ENCODE measurements around the gene ASB2. TPM values are rescaled to one million over a fixed set of nuclear protein-coding genes. Genes with fewer than 3 reads are reported as not detected.

The ASB2 gene
- total RNA-seq, 1 experiment from 2014 or later: not detected

- H3K9me3 Mint-ChIP-seq (ENCODE audit: unreplicated experiment): no peaks in the 10 kb centered on the region
- Histone ChIP-seq H3K27me3 (replicated peaks; ENCODE audit: control insufficient read depth, insufficient read depth, low read length) (no peaks in the 10 kb centered on the region), H3K4me3 (ENCODE audit: low read depth, low read length) (no peak overlapping the region), H3K9me3 (no peaks in the 10 kb centered on the region), H3K36me3 (ENCODE audit: control insufficient read depth, insufficient read depth, low read length) (no peaks in the 10 kb centered on the region), H3K4me1 (no peaks in the 10 kb centered on the region; the same call in 1 of the 2 replicates)
- ChIA-PET CTCF (interaction anchor here (1.0 kb wide), 2 partner anchors 8 to 90 kb away, joined by 4 to 5 read pairs; no protein-coding TSS in a partner anchor), POLR2A (no interaction called here)
- H3K4me3 Mint-ChIP-seq (ENCODE audit: unreplicated experiment): no peak overlapping the region
- intact Hi-C loops (cut with micrococcal nuclease; ENCODE audit: unreplicated experiment): no loop called here
- no peaks in the 10 kb centered on the region for H3K36me3 Mint-ChIP-seq (ENCODE audit: insufficient read depth, unreplicated experiment)
- BruUV-seq (replicated peaks): no TSS peak
- H3K27ac Mint-ChIP-seq (ENCODE audit: unreplicated experiment): no peak overlapping the region
- no peak for TF ChIP-seq CTCF (IDR thresholded peaks at IDR 0.05; ENCODE audit: insufficient read depth in 1 of 2, low read depth in 1 of 2, low read length in 1 of 2, severe bottlenecking in 1 of 2, unreplicated experiment in 1 of 2)
- H3K4me1 Mint-ChIP-seq (ENCODE audit: low read depth, unreplicated experiment): no peaks in the 10 kb centered on the region
- no peak for DNase-seq
- H3K27me3 Mint-ChIP-seq (ENCODE audit: insufficient read depth, unreplicated experiment): peaks cover 13% of the 10 kb centered on the region
Measured at GRCh38 chr14:93889739-93890483, 86.5 kb downstream of the ASB2 start.

GRCh38 chr14:93888995-93889394, 87.4 kb downstream of the ASB2 start:
- intact Hi-C loops (cut with micrococcal nuclease; ENCODE audit: unreplicated experiment): no loop called here
- CTCF ChIA-PET: interaction anchor here (1.0 kb wide), 1 partner anchor 9 kb away, joined by 5 read pairs; no protein-coding TSS in a partner anchor
- H3K27ac Mint-ChIP-seq (ENCODE audit: unreplicated experiment): no peak overlapping the region

GRCh38 chr14:93884950-93885349, 91.4 kb downstream of the ASB2 start:
- Mint-ChIP-seq H3K4me1 (ENCODE audit: low read depth, unreplicated experiment) (no peaks in the 10 kb centered on the region), H3K27ac (ENCODE audit: unreplicated experiment) (no peak overlapping the region), H3K27me3 (ENCODE audit: insufficient read depth, unreplicated experiment) (peaks cover 9% of the 10 kb centered on the region), H3K4me3 (ENCODE audit: unreplicated experiment) (no peak overlapping the region), H3K36me3 (ENCODE audit: insufficient read depth, unreplicated experiment) (no peaks in the 10 kb centered on the region), H3K9me3 (ENCODE audit: unreplicated experiment) (peaks cover 12% of the 10 kb centered on the region)
- CTCF ChIA-PET: no interaction called here
- no peaks in the 10 kb centered on the region for H3K9me3 ChIP-seq
- BruUV-seq (replicated peaks): no TSS peak
- H3K27me3 ChIP-seq (replicated peaks; ENCODE audit: control insufficient read depth, insufficient read depth, low read length): no peaks in the 10 kb centered on the region
- no peaks in the 10 kb centered on the region for H3K36me3 ChIP-seq (ENCODE audit: control insufficient read depth, insufficient read depth, low read length)
- H3K4me1 ChIP-seq: no peaks in the 10 kb centered on the region
- DNase-seq: no peak
- TF ChIP-seq CTCF (IDR thresholded peaks at IDR 0.05; ENCODE audit: insufficient read depth in 1 of 2, low read depth in 1 of 2, low read length in 1 of 2, severe bottlenecking in 1 of 2, unreplicated experiment in 1 of 2): no peak
- POLR2A ChIA-PET: no interaction called here
- no peak overlapping the region for H3K4me3 ChIP-seq (ENCODE audit: low read depth, low read length)
- intact Hi-C loops (cut with micrococcal nuclease; ENCODE audit: unreplicated experiment): no loop called here

More at GRCh38 chr14:93888995-93889394, 87.4 kb downstream of the ASB2 start:
- Mint-ChIP-seq H3K4me1 (ENCODE audit: low read depth, unreplicated experiment) (no peaks in the 10 kb centered on the region), H3K9me3 (ENCODE audit: unreplicated experiment) (no peaks in the 10 kb centered on the region), H3K36me3 (ENCODE audit: insufficient read depth, unreplicated experiment) (no peaks in the 10 kb centered on the region), H3K4me3 (ENCODE audit: unreplicated experiment) (no peak overlapping the region), H3K27me3 (ENCODE audit: insufficient read depth, unreplicated experiment) (peaks cover 13% of the 10 kb centered on the region)
- Histone ChIP-seq H3K9me3 (no peaks in the 10 kb centered on the region), H3K4me3 (ENCODE audit: low read depth, low read length) (no peak overlapping the region), H3K36me3 (ENCODE audit: control insufficient read depth, insufficient read depth, low read length) (no peaks in the 10 kb centered on the region), H3K4me1 (no peaks in the 10 kb centered on the region; the same call in 1 of the 2 replicates), H3K27me3 (replicated peaks; ENCODE audit: control insufficient read depth, insufficient read depth, low read length) (no peaks in the 10 kb centered on the region)
- no TSS peak for BruUV-seq (replicated peaks)
- no peak for TF ChIP-seq CTCF (IDR thresholded peaks at IDR 0.05; ENCODE audit: insufficient read depth in 1 of 2, low read depth in 1 of 2, low read length in 1 of 2, severe bottlenecking in 1 of 2, unreplicated experiment in 1 of 2)
- POLR2A ChIA-PET: no interaction called here
- no peak for DNase-seq

Small RNA genes lying within 50 kb of the gene (microRNA-seq; reads per million reads assigned to microRNA genes)
- not detected for gene MIR4506

Other genes starting within 250 kb of the ASB2 start
- 1.0 and 1.1 TPM in 2 replicates for gene PRIMA1, start 188.1 kb downstream of the ASB2 start, total RNA-seq (2022)
- not detected in 2 replicates for gene FAM181A, start 49.2 kb downstream of the ASB2 start, total RNA-seq (2022)
- gene CCDC197, start 20.7 kb upstream of the ASB2 start, total RNA-seq (2022): not detected in 2 replicates
- gene OTUB2, start 49.8 kb upstream of the ASB2 start, total RNA-seq (2022): 1.2 TPM in 2 replicates
- gene DDX24, start 104.6 kb upstream of the ASB2 start, total RNA-seq (2022): 131 and 132 TPM in 2 replicates
- 11.6 and 13.6 TPM in 2 replicates for gene IFI27L1, start 104.7 kb upstream of the ASB2 start, total RNA-seq (2022)
- 1.7 and 2.6 TPM in 2 replicates for gene IFI27, start 134.2 kb upstream of the ASB2 start, total RNA-seq (2022)
- gene IFI27L2, start 153.0 kb upstream of the ASB2 start, total RNA-seq (2022): 3.4 and 4.7 TPM in 2 replicates
- 0.20 and 0.21 TPM in 2 replicates for gene PPP4R4, start 197.8 kb upstream of the ASB2 start, total RNA-seq (2022)